ENCODE results near the gene MNT. TPM values are rescaled to one million over a fixed set of nuclear protein-coding genes. Genes with fewer than 3 reads are reported as not detected.

Gene MNT
- total RNA-seq, 1 experiment from 2014 or later, result 9.0 TPM

DNA sequence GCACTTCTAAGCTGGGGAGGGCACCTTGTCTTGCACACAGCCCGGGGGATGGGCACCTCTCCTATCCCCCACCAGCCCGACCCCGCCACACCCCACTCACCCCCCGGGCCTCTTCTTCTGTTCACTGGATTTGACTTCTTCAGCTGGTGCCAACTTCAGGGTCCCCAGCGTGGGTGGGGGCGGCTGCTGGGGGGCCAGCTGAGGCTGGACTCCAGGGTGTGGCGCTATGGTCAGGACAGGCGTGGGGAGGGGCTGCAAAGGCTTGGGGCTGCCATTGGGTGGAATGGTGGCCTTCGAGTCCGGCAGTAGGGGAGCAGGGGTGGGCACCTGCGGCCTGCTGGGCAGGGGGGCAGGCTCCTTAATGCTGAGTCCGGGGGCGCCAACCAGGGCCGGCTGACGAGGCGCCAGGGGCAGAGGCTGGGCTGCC is 6.1 kb downstream of the MNT start:
- no peaks in the 10 kb centered on the region for H3K27me3 ChIP-seq (ENCODE audit: control insufficient read depth, insufficient read depth, low read length)
- no peak for DNase-seq
- no peak overlapping the region for H3K4me3 ChIP-seq (ENCODE audit: insufficient read depth, low read depth, low read length)
- no peaks in the 10 kb centered on the region for H3K36me3 ChIP-seq (replicated peaks; ENCODE audit: control insufficient read depth, insufficient read depth, low read length)

DNA sequence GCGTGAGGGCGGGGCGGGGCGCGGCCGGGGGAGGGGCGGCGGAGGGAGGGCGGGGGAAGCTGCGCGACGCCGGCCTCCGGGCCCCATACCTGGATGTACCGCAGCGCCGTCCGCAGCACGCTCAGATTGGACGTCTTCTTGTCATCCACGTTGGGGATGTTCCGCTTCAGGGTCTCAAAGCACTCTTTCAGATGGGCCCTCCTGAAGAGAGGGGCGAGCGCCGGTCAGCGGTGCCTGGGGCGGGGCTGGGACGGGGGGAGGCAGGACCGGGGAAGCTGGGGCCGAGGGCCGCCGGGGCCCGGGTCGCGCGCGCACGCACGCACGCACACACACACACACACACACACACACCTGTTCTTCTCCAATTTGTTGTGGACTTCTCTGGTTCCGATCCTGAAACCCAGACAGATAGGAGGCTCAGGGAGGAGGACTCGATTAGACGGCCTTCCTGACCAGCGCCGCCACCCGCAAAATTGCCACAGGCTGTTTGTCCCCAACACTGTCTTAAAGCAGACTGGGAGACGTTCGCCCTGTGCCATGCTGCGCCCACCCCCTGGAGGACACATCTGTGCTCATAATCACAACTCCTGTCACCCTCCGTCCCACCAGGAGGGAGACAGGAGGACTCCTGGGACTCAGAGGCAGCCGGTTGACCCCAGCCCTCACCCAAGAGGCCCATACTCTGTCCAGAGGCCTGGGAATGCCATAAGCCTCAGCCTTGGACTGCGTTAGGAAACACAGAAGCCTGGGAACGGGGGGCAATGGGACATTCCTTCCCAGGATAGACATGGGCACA is 6.7 kb downstream of the MNT start:
- DNase-seq, result peak; percentile 55

DNA sequence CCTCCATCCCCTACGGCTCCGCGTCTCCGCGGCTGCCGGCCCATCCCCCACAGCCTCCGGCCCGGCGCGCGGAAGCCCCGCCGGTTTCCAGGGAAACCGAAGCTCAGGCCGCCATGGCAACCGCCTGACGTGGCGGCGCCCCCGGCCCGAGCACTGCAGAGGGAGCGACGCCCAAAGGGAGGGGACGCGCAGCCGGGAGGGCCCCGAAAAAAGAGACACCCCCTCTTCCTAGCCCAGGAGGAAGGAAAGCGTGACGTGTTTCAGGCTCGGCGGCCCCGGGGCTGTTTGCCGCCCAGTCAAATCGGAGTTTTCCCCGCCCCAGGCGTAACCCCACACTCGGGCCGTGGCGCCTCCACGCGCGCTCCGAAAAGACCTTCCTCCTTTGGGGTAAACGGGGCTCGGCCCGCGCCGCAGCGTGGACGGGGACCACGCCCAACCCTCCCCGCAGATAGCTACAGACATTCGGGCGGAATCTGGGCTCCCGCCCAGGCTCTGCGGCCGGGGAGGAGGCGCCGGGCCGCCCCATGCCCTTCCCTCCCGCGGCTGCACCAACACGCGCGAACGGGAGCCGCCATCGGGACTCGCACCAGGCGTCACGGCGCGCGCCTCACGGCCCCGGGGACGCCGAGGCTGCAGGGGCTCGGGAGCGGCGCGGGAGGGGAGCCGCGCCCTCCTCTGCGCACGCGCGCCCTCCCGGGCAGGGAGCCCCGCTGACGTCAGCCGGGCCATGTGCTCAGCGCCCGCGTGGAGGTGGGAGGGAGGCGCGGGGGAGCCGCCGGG is 7.5 kb downstream of the MNT start:
- no peaks in the 10 kb centered on the region for H3K27me3 ChIP-seq (ENCODE audit: control insufficient read depth, insufficient read depth, low read length)
- DNase-seq, result peak; percentile 99
- peak overlapping the region; percentile 77 for H3K4me3 ChIP-seq (ENCODE audit: insufficient read depth, low read depth, low read length)
- no peaks in the 10 kb centered on the region for H3K36me3 ChIP-seq (replicated peaks; ENCODE audit: control insufficient read depth, insufficient read depth, low read length)

More for the DNA sequence above, 6.7 kb downstream of the MNT start:
- H3K4me3 ChIP-seq (ENCODE audit: insufficient read depth, low read depth, low read length), result peak overlapping the region; percentile 45
- no peaks in the 10 kb centered on the region for H3K36me3 ChIP-seq (replicated peaks; ENCODE audit: control insufficient read depth, insufficient read depth, low read length)
- no peaks in the 10 kb centered on the region for H3K27me3 ChIP-seq (ENCODE audit: control insufficient read depth, insufficient read depth, low read length)

- peak; percentile 99 for DNase-seq
- Histone ChIP-seq H3K4me3 (ENCODE audit: insufficient read depth, low read depth, low read length) (peak overlapping the region; percentile 77), H3K36me3 (replicated peaks; ENCODE audit: control insufficient read depth, insufficient read depth, low read length) (no peaks in the 10 kb centered on the region; the same call in 1 of the 2 replicates), H3K27me3 (ENCODE audit: control insufficient read depth, insufficient read depth, low read length) (no peaks in the 10 kb centered on the region)
These were observed 8.3 kb downstream of the MNT start for GRCh38 chr17:2392252-2393173.

GRCh38 chr17:2391597-2392251 is 9.1 kb downstream of the MNT start:
- peak overlapping the region; percentile 63 for H3K4me3 ChIP-seq (ENCODE audit: insufficient read depth, low read depth, low read length)
- no peak for DNase-seq
- no peaks in the 10 kb centered on the region for H3K27me3 ChIP-seq (ENCODE audit: control insufficient read depth, insufficient read depth, low read length)
- no peaks in the 10 kb centered on the region; the same call in 1 of the 2 replicates for H3K36me3 ChIP-seq (replicated peaks; ENCODE audit: control insufficient read depth, insufficient read depth, low read length)

- Histone ChIP-seq H3K4me3 (ENCODE audit: insufficient read depth, low read depth, low read length) (no peak overlapping the region), H3K27me3 (ENCODE audit: control insufficient read depth, insufficient read depth, low read length) (no peaks in the 10 kb centered on the region), H3K36me3 (replicated peaks; ENCODE audit: control insufficient read depth, insufficient read depth, low read length) (no peaks in the 10 kb centered on the region; the same call in 1 of the 2 replicates)
- no peak for DNase-seq
These were observed 10.5 kb downstream of the MNT start for GRCh38 chr17:2390199-2390836.

DNA sequence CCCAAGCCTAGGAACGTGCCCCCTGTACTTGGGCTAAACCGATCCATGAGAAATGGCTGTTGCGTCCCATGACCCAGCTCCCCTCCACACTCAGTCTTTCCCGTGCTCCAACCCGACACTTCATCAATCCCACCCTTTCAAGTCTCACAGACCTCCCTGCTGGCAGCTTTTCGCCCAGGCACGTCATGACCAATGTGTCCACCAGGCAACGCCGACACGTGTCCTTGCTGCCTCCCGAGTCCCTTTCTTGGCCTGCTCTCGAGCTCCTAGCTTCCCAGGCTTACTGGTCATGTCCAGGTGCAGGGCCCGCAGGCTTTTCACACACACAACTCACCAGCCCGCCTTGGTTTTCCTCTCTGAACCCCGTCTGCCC is 12.2 kb downstream of the MNT start:
- no peak for DNase-seq
- no peaks in the 10 kb centered on the region for H3K27me3 ChIP-seq (ENCODE audit: control insufficient read depth, insufficient read depth, low read length)
- H3K36me3 ChIP-seq (replicated peaks; ENCODE audit: control insufficient read depth, insufficient read depth, low read length), result no peaks in the 10 kb centered on the region; the same call in 1 of the 2 replicates
- H3K4me3 ChIP-seq (ENCODE audit: insufficient read depth, low read depth, low read length), result no peak overlapping the region

DNA sequence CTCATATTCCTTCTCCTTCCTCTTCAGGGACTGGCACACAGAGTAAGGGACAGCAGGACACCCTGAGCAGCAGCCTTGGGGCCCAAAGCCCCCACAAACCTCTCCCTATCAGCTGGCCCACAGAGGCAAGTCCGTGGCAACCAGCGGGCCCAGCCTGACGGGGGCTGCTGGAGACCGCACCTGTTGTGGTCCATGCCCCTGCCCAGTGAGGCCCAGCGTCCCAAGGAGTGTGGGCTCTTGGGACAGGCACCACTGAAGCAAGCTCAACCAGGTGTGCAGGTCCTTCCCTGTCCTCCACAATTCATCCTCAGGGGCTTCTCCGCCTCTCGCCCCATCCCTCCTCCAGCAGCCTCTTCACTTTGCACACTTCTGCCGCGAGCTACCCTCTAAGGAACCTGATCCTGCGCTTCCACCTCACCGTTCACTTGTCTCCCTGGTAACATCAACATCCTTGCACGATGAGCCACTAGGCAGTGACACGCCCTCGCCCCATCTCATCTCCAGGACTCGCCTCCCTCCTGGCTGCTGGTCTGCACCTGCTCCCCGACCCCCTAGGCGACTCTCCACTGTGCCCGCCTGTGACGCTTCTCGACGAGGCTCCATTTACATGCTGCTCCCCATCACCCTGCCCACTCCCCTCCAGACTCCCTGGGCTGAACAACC is 12.7 kb downstream of the MNT start:
- no peak for DNase-seq
- no peaks in the 10 kb centered on the region; the same call in 1 of the 2 replicates for H3K36me3 ChIP-seq (replicated peaks; ENCODE audit: control insufficient read depth, insufficient read depth, low read length)
- H3K27me3 ChIP-seq (ENCODE audit: control insufficient read depth, insufficient read depth, low read length), result no peaks in the 10 kb centered on the region
- H3K4me3 ChIP-seq (ENCODE audit: insufficient read depth, low read depth, low read length), result no peak overlapping the region

GRCh38 chr17:2387086-2388019 is 13.5 kb downstream of the MNT start:
- no peak overlapping the region for H3K4me3 ChIP-seq (ENCODE audit: insufficient read depth, low read depth, low read length)
- no peaks in the 10 kb centered on the region; the same call in 1 of the 2 replicates for H3K36me3 ChIP-seq (replicated peaks; ENCODE audit: control insufficient read depth, insufficient read depth, low read length)
- no peak for DNase-seq
- H3K27me3 ChIP-seq (ENCODE audit: control insufficient read depth, insufficient read depth, low read length), result no peaks in the 10 kb centered on the region

- no peaks in the 10 kb centered on the region for H3K27me3 ChIP-seq (ENCODE audit: control insufficient read depth, insufficient read depth, low read length)
- no peak for DNase-seq
- no peak overlapping the region for H3K4me3 ChIP-seq (ENCODE audit: insufficient read depth, low read depth, low read length)
- no peaks in the 10 kb centered on the region; the same call in 1 of the 2 replicates for H3K36me3 ChIP-seq (replicated peaks; ENCODE audit: control insufficient read depth, insufficient read depth, low read length)
These were observed 14.3 kb downstream of the MNT start for GRCh38 chr17:2386400-2387085.

- Histone ChIP-seq H3K27me3 (ENCODE audit: control insufficient read depth, insufficient read depth, low read length) (no peaks in the 10 kb centered on the region), H3K4me3 (ENCODE audit: insufficient read depth, low read depth, low read length) (no peak overlapping the region), H3K36me3 (replicated peaks; ENCODE audit: control insufficient read depth, insufficient read depth, low read length) (no peaks in the 10 kb centered on the region; the same call in 1 of the 2 replicates)
- DNase-seq, result no peak
These were observed 15.3 kb downstream of the MNT start for GRCh38 chr17:2385240-2386210.
